KMS-11 (cell line): ENCODE measurements around the gene KDR.

Experiments
- H2AFZ ChIP-seq: fragments of 200-600 bp; sonication (generic); 2 replicates; pipeline ENCODE4 v1.6.1; 2016; ENCODE audit warnings: antibody characterized with exemption, mixed run types, low read depth
- H3K27ac ChIP-seq: fragments of 200-600 bp; sonication (generic); 2 replicates; pipeline ENCODE4 v1.6.1; 2016; ENCODE audit warnings: mild to moderate bottlenecking, mixed run types
- H3K27me3 ChIP-seq: fragments of 200-600 bp; sonication (generic); 2 replicates; pipeline ENCODE4 v1.6.1; 2017; ENCODE audit warnings: mild to moderate bottlenecking, low read depth, mixed run types, moderate library complexity; ENCODE audit not compliant: insufficient read depth
- H3K36me3 ChIP-seq: fragments of 200-600 bp; sonication (generic); 2 replicates; pipeline ENCODE4 v1.6.1; 2017; ENCODE audit warnings: mild to moderate bottlenecking, mixed run types; ENCODE audit not compliant: insufficient read depth
- H3K4me1 ChIP-seq: fragments of 200-600 bp; sonication (generic); 2 replicates; pipeline ENCODE4 v1.6.1; 2016; ENCODE audit warnings: mild to moderate bottlenecking, low read depth, mixed run types; ENCODE audit not compliant: poor library complexity, severe bottlenecking
- H3K4me2 ChIP-seq: fragments of 200-600 bp; sonication (generic); 2 replicates; pipeline ENCODE4 v1.7.0; 2016; ENCODE audit warnings: mild to moderate bottlenecking, mixed run types
- H3K4me3 ChIP-seq: fragments of 200-600 bp; sonication (generic); IDR thresholded peaks from 2 replicates; pipeline ENCODE4 v1.6.1; 2017; ENCODE audit warnings: low read depth, low read length, mixed read lengths; ENCODE audit not compliant: insufficient read depth
- H3K79me2 ChIP-seq: fragments of 200-600 bp; sonication (generic); 2 replicates; pipeline ENCODE4 v1.6.1; 2016; ENCODE audit warnings: low read depth, mixed run types; ENCODE audit not compliant: insufficient read depth
- H3K9ac ChIP-seq: fragments of 200-600 bp; sonication (generic); 2 replicates; pipeline ENCODE4 v1.6.1; 2016; ENCODE audit warnings: mild to moderate bottlenecking, mixed run types
- H4K20me1 ChIP-seq: fragments of 200-600 bp; sonication (generic); 2 replicates; pipeline ENCODE4 v1.6.1; 2016; ENCODE audit warnings: mild to moderate bottlenecking, mixed run types; ENCODE audit not compliant: insufficient read depth
- TF ChIP-seq, protein P1 (sequence below): fragments of 200-600 bp; sonication (generic); conservative IDR thresholded peaks from 2 replicates; pipeline ENCODE4 v1.6.1; 2017; ENCODE audit warnings: low read depth, mild to moderate bottlenecking, antibody characterized with exemption, low read length, moderate library complexity, mixed read lengths

The KDR gene

DNA sequence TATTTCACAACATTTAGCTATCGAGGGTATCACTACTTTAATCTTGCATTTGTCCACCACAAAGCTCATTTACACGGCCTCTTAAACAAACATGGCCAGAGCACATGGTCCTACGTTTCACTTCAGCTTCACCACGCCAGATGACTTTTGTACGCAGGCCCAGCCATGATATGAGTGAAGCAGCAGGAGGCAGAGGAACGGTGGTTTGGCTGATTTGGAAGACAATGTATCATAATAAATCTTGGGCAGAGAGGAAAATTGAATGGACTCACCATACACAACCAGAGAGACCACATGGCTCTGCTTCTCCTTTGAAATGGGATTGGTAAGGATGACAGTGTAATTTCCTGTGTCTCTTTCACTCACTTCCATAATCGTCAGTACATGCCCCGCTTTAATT, 15.3 kb downstream of the KDR start:
- H4K20me1 ChIP-seq = no peaks in the 10 kb centered on the region
- no peak overlapping the region for H3K4me3 ChIP-seq
- TF ChIP-seq, protein P1, sequence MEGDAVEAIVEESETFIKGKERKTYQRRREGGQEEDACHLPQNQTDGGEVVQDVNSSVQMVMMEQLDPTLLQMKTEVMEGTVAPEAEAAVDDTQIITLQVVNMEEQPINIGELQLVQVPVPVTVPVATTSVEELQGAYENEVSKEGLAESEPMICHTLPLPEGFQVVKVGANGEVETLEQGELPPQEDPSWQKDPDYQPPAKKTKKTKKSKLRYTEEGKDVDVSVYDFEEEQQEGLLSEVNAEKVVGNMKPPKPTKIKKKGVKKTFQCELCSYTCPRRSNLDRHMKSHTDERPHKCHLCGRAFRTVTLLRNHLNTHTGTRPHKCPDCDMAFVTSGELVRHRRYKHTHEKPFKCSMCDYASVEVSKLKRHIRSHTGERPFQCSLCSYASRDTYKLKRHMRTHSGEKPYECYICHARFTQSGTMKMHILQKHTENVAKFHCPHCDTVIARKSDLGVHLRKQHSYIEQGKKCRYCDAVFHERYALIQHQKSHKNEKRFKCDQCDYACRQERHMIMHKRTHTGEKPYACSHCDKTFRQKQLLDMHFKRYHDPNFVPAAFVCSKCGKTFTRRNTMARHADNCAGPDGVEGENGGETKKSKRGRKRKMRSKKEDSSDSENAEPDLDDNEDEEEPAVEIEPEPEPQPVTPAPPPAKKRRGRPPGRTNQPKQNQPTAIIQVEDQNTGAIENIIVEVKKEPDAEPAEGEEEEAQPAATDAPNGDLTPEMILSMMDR = no peak
- no peaks in the 10 kb centered on the region for H3K27me3 ChIP-seq
- H3K79me2 ChIP-seq = no peaks in the 10 kb centered on the region
- no peaks in the 10 kb centered on the region for H3K36me3 ChIP-seq
- no peak overlapping the region for H2AFZ ChIP-seq
- no peak overlapping the region for H3K9ac ChIP-seq
- no peak overlapping the region for H3K27ac ChIP-seq
- no peak overlapping the region for H3K4me2 ChIP-seq
- H3K4me1 ChIP-seq = no peaks in the 10 kb centered on the region

DNA sequence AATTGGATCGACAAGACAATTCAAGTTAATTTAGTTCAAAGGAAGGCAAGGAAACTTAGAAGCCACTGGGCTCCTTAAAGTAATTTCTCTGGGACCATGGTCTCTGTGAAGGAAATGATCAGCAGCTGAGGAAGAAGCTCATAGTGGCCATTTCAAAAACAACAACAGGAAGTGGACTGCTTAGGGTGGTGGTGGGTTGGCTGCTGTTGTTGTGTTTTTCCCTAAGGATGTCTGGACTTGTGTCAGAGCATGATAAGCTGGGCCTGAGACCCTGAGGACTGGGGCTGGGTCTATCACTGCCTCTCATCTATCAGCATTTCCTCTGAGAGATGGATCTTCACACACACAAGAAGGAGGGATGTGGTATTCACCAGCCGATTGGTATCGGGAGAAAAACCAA, 18.3 kb downstream of the KDR start:
- no peaks in the 10 kb centered on the region for H3K27me3 ChIP-seq
- H2AFZ ChIP-seq = no peak overlapping the region

GRCh38 chr4:55103224-55103623, 22.2 kb downstream of the KDR start:
- no peaks in the 10 kb centered on the region for H3K36me3 ChIP-seq
- no peaks in the 10 kb centered on the region for H4K20me1 ChIP-seq
- TF ChIP-seq, protein P1 = no peak
- H3K27me3 ChIP-seq = no peaks in the 10 kb centered on the region
- no peaks in the 10 kb centered on the region for H3K4me1 ChIP-seq
- H3K9ac ChIP-seq = no peak overlapping the region
- no peak overlapping the region for H3K4me3 ChIP-seq
- no peak overlapping the region for H3K27ac ChIP-seq
- H2AFZ ChIP-seq = no peak overlapping the region
- H3K4me2 ChIP-seq = no peak overlapping the region
- H3K79me2 ChIP-seq = no peaks in the 10 kb centered on the region

More for the DNA sequence above, 18.3 kb downstream of the KDR start:
- H3K9ac ChIP-seq = no peak overlapping the region
- H3K4me2 ChIP-seq = no peak overlapping the region
- no peaks in the 10 kb centered on the region for H3K79me2 ChIP-seq
- no peaks in the 10 kb centered on the region for H3K36me3 ChIP-seq
- H3K4me1 ChIP-seq = no peaks in the 10 kb centered on the region
- H3K27ac ChIP-seq = no peak overlapping the region
- TF ChIP-seq, protein P1 = no peak
- no peaks in the 10 kb centered on the region for H4K20me1 ChIP-seq
- no peak overlapping the region for H3K4me3 ChIP-seq

GRCh38 chr4:55099816-55100215, 25.6 kb downstream of the KDR start:
- H3K36me3 ChIP-seq = no peaks in the 10 kb centered on the region
- H3K4me2 ChIP-seq = no peak overlapping the region
- H3K9ac ChIP-seq = no peak overlapping the region
- no peaks in the 10 kb centered on the region for H3K27me3 ChIP-seq
- TF ChIP-seq, protein P1 = no peak
- no peak overlapping the region for H2AFZ ChIP-seq
- H3K4me1 ChIP-seq = no peaks in the 10 kb centered on the region
- H3K79me2 ChIP-seq = no peaks in the 10 kb centered on the region
- H3K27ac ChIP-seq = no peak overlapping the region
- no peaks in the 10 kb centered on the region for H4K20me1 ChIP-seq
- no peak overlapping the region for H3K4me3 ChIP-seq
